IMR-90 (cell line): Measurements from ENCODE around the gene FGB. TPM values are rescaled to one million over a fixed set of nuclear protein-coding genes. Genes with fewer than 3 reads are reported as not detected.

Experiments
- ATAC-seq: fragments of 200-7000 bp; cut with Tn5 transposase; 2 replicates; pipeline ENCODE4 v1.9.1; 2020; ENCODE audit warnings: low read depth, mild to moderate bottlenecking, moderate library complexity
- BruUV-seq: library from RNA; stranded (reverse); fragments of 400-500 nt; replicated peaks from 2 replicates; lab custom pipeline; 2021; lab: Mats Ljungman, UMichigan
- CTCF ChIA-PET: fragments of 300-600 bp; formaldehyde crosslinking; extraction: SDS; loops from one replicate; lab custom pipeline; 2021; ENCODE audit warnings: antibody characterized with exemption; lab: Yijun Ruan, JAX
- POLR2A ChIA-PET: fragments of 300-600 bp; sonication (Branson Sonifier 250); formaldehyde crosslinking; loops from one replicate; lab custom pipeline; 2022; ENCODE audit warnings: antibody characterized with exemption; ENCODE audit not compliant: unreplicated experiment; lab: Charles Lee
- DNase-seq: peaks from one replicate; pipeline ENCODE4 v3.0.0; 2013
- H2AFZ ChIP-seq: replicated peaks from 2 replicates; pipeline ENCODE3; 2013; ENCODE audit warnings: low read length, mild to moderate bottlenecking; ENCODE audit not compliant: poor library complexity
- H2AK5ac ChIP-seq: 2 replicates; pipeline ENCODE4 v1.6.1; 2013; ENCODE audit warnings: low read depth, low read length, inconsistent platforms
- H2AK9ac ChIP-seq: replicated peaks from 2 replicates; pipeline ENCODE3; 2013; ENCODE audit warnings: mild to moderate bottlenecking, low read depth, low read length, moderate library complexity; ENCODE audit not compliant: poor library complexity
- H2BK120ac ChIP-seq: 2 replicates; pipeline ENCODE4 v1.6.1; 2013; ENCODE audit warnings: low read depth, low read length, inconsistent platforms
- H2BK15ac ChIP-seq: 3 replicates; pipeline ENCODE4 v1.6.1; 2013; ENCODE audit warnings: low read depth, low read length, inconsistent platforms
- H2BK20ac ChIP-seq: 2 replicates; pipeline ENCODE4 v1.6.1; 2013; ENCODE audit warnings: low read depth, mild to moderate bottlenecking, inconsistent platforms, low read length, moderate library complexity
- H2BK5ac ChIP-seq: 2 replicates; pipeline ENCODE4 v1.6.1; 2013; ENCODE audit warnings: mild to moderate bottlenecking, low read depth, low read length, inconsistent platforms; ENCODE audit not compliant: poor library complexity, severe bottlenecking
- H3K14ac ChIP-seq: replicated peaks from 2 replicates; pipeline ENCODE4 v1.6.1; 2013; ENCODE audit warnings: low read depth, low read length, inconsistent platforms
- H3K18ac ChIP-seq: 2 replicates; pipeline ENCODE4 v1.6.1; 2013; ENCODE audit warnings: low read depth, low read length, control low read depth
- H3K23ac ChIP-seq: 2 replicates; pipeline ENCODE4 v1.6.1; 2013; ENCODE audit warnings: low read depth, low read length, inconsistent platforms
- H3K27ac ChIP-seq: 2 replicates; pipeline ENCODE4 v1.5.1; 2013; ENCODE audit warnings: mild to moderate bottlenecking, control low read depth, low read length; ENCODE audit not compliant: insufficient read depth
- H3K27me3 ChIP-seq: 2 replicates; pipeline ENCODE4 v1.6.1; 2013; ENCODE audit warnings: low read length; ENCODE audit not compliant: control insufficient read depth, insufficient read depth
- H3K36me3 ChIP-seq: 2 replicates; pipeline ENCODE4 v1.6.1; 2013; ENCODE audit warnings: low read length, mixed read lengths; ENCODE audit not compliant: control insufficient read depth, insufficient read depth
- H3K4ac ChIP-seq: 2 replicates; pipeline ENCODE4 v1.6.1; 2013; ENCODE audit warnings: low read depth, low read length, inconsistent platforms
- H3K4me1 ChIP-seq: 2 replicates; pipeline ENCODE4 v1.6.1; 2013; ENCODE audit warnings: low read length, mixed read lengths; ENCODE audit not compliant: control insufficient read depth, insufficient read depth
- H3K4me2 ChIP-seq: 2 replicates; pipeline ENCODE4 v1.6.1; 2013; ENCODE audit warnings: low read depth, mild to moderate bottlenecking, control low read depth, low read length, moderate library complexity
- H3K4me3 ChIP-seq: 2 replicates; pipeline ENCODE4 v1.5.1; 2013; ENCODE audit warnings: low read depth, mild to moderate bottlenecking, control low read depth, low read length, moderate library complexity; ENCODE audit not compliant: insufficient read depth
- H3K56ac ChIP-seq: 2 replicates; pipeline ENCODE4 v1.6.1; 2013; ENCODE audit warnings: low read length, inconsistent platforms; ENCODE audit not compliant: insufficient read depth; ENCODE audit errors: extremely low read depth
- H3K79me1 ChIP-seq, 2 experiments: 2 replicates each; pipeline ENCODE4 v1.6.1; 2013; ENCODE audit warnings: low read length in 2 of 2, inconsistent platforms in 1 of 2, low read depth in 1 of 2
- H3K9ac ChIP-seq: 2 replicates; pipeline ENCODE4 v1.6.1; 2013; ENCODE audit warnings: low read depth, low read length, control low read depth
- H3K9me1 ChIP-seq: 2 replicates; pipeline ENCODE4 v1.6.1; 2013; ENCODE audit warnings: low read length, inconsistent platforms; ENCODE audit not compliant: insufficient read depth
- H3K9me3 ChIP-seq: 2 replicates; pipeline ENCODE4 v1.6.1; 2013; ENCODE audit warnings: low read length; ENCODE audit not compliant: control insufficient read depth, insufficient read depth
- H4K20me1 ChIP-seq: 2 replicates; pipeline ENCODE4 v1.6.1; 2013; ENCODE audit warnings: low read length, inconsistent platforms; ENCODE audit not compliant: insufficient read depth
- H4K5ac ChIP-seq: 2 replicates; pipeline ENCODE4 v1.6.1; 2013; ENCODE audit warnings: mild to moderate bottlenecking, low read depth, low read length, control low read depth
- H4K8ac ChIP-seq, 2 experiments: 2 replicates each; pipeline ENCODE4 v1.6.1; 2013; ENCODE audit warnings: low read depth in 2 of 2, low read length in 2 of 2, control low read depth in 1 of 2, inconsistent platforms in 1 of 2
- H4K91ac ChIP-seq: 2 replicates; pipeline ENCODE4 v1.6.1; 2013; ENCODE audit warnings: low read depth, low read length, inconsistent platforms; ENCODE audit not compliant: insufficient read depth
- BHLHE40 ChIP-seq: fragments of 150-350 bp; IDR thresholded peaks from 2 replicates; pipeline ENCODE4 v1.6.1; 2016; ENCODE audit warnings: mild to moderate bottlenecking, low read depth, low read length
- MAFK ChIP-seq: IDR thresholded peaks from 2 replicates; pipeline ENCODE4 v1.6.1; 2012; ENCODE audit warnings: low read depth, low read length, improper control_type of control experiment
- MXI1 ChIP-seq: IDR thresholded peaks from 2 replicates; pipeline ENCODE4 v1.6.1; 2012; ENCODE audit warnings: low read depth, mild to moderate bottlenecking, low read length, moderate library complexity, borderline replicate concordance
- RAD21 ChIP-seq: IDR thresholded peaks from 2 replicates; pipeline ENCODE4 v1.6.1; 2012; ENCODE audit warnings: low read length, improper control_type of control experiment
- RCOR1 ChIP-seq: IDR thresholded peaks from 2 replicates; pipeline ENCODE4 v1.6.1; 2012; ENCODE audit warnings: mild to moderate bottlenecking, low read length, improper control_type of control experiment; ENCODE audit not compliant: insufficient replicate concordance
- WGBS, 2 experiments: methylation state at CpG; one replicate each; pipeline versions ENCODE4 v1.1.5 to v1.1.7; 2013; ENCODE audit warnings: missing lambda C conversion rate in 2 of 2; ENCODE audit not compliant: insufficient read length in 1 of 2; ENCODE audit errors: extremely low coverage in 2 of 2; 5-methylcytosine and 5-hydroxymethylcytosine counted together
- dilution Hi-C: fragments of 300-500 bp; cut with HindIII; formaldehyde crosslinking; loops from one replicate; pipeline ENCODE4 v1.14.3; 2018; ENCODE audit warnings: low sequenced_read_pairs; ENCODE audit not compliant: unreplicated experiment
- in situ Hi-C: fragments of 300-500 bp; cut with MboI; formaldehyde crosslinking; loops from 3 replicates; pipeline ENCODE4 v1.14.3; 2019; ENCODE audit warnings: low sequenced_read_pairs, inconsistent platforms, mixed read lengths
- intact Hi-C: fragments of 100-400 bp; cut with micrococcal nuclease; formaldehyde crosslinking; loops from 2 replicates; pipeline ENCODE4 v1.10.0; 2022
- polyA plus RNA-seq, 3 experiments: library from polyadenylated mRNA; depleted of rRNA; stranded (reverse); fragments of >200 nt; gene quantifications; 2 replicates each; pipeline ENCODE4 v1.2.3, GENCODE V29; 2012; ENCODE audit warnings: low replicate concordance in 1 of 3
- total RNA-seq: library from RNA; depleted of rRNA; stranded (reverse); fragments of >200 nt; gene quantifications from 2 replicates; pipeline ENCODE4 v1.2.3, GENCODE V29; 2012
- TF ChIP-seq, protein P1 (sequence below): fragments of 150-350 bp; IDR thresholded peaks from 2 replicates; pipeline ENCODE4 v1.6.1; 2016; ENCODE audit warnings: low read depth, mild to moderate bottlenecking, low read length, moderate library complexity, borderline replicate concordance

The FGB gene
- total and polyA plus RNA-seq, 2 of the 4 experiments (the other 2 are of a cell fraction), result not detected

DNA sequence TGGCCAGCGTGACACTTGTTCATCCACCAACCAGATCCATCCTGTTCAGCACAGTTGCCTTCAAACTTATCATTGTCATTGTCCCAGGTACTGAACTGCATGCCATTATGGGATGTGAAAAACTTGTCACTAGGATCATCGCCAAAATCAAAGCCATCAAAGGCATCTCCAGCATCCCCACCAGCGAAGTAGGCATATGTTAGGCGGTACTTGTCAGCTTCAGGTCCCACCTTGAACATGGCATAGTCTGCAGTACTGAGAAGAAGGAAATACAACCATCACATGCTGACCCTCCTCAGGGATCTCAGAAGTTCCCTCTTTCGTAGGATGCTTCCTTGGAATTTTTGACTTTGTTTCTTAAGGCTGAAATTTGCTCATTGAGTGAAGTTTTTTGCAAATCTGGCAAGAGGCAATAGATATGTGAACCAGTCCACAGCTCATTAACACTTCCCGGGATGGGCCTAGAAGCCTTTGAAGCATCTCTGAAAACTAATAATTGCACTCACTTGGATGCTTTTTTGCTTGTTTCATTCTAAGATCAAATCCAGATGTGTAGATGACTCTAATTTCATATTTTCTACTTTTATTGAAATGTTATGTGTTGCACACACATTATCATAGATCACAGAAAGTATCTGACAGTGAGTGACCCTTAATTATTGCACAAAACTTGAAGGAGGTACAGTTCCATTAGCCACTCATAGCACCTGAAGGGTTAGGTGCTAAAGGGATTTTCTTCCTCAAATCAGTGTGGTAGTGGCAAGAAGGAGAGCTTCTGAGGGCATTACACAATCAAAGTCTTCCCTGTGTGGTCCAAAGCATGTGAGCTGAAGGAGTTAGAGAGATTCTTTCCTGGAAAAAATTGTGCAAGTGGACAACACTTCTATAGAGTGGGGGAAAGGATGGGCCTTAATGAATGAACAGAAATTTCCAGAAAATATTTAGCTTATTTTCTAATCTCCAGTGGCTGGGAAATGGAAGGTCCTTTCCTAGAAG is 44.2 kb downstream of the FGB start (continued):
- no peak for TF ChIP-seq MXI1

DNA sequence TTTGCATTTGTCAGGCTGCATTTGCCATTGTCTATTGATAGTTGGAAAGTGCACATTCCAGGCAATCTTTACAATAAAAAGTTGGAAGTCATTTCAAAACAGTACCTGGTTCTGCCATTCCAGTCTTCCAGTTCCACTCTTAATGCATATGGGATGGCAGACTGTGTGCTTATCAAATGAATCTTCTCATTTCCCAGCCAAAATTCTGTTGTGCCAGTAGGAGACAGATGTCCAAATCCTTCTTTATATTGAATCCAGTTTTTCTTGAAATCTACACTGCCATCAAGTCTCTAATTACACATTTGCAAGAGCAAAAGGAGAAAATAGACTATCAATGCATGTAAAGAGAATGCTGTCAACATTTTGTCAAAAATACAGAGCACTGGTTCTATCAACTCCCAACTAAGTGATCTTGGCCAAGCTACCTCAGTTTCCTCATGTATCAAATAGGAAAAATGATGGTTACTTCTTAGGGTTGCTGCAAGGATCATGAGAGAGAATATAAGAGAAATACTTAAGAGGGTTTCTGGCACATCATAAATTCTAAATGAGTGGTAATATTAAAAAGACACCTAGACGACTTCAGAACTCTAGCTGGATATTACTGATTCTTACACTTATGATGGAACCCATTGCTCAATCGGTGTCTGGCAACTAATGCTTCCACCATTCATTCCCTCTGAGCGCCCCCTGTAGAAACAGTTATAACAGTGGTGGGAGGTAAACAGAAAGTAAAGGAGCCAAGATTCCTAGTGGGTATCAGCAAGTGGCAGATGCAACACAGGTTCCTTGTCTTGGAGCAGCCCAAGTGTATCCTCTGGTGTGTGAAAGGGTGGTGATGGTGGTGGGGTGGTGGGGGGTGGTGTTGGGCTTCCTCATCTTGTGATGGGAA is 45.8 kb downstream of the FGB start:
- in situ Hi-C loops (no loop called here), dilution Hi-C loops (no loop called here)
- POLR2A ChIA-PET, result no interaction called here

More for the DNA sequence above, 45.8 kb downstream of the FGB start:
- Histone ChIP-seq H3K56ac (no peak overlapping the region), H3K9ac (no peak overlapping the region), H3K4ac (no peak overlapping the region), H3K9me1 (no peaks in the 10 kb centered on the region), H2BK120ac (no peak overlapping the region), H4K20me1 (no peaks in the 10 kb centered on the region), H3K14ac (no peak overlapping the region), H3K36me3 (no peaks in the 10 kb centered on the region), H3K27me3 (no peaks in the 10 kb centered on the region; the same call in 1 of the 2 replicates), H2AK5ac (no peak overlapping the region), H2BK15ac (no peak overlapping the region), H3K23ac (no peak overlapping the region), H3K9me3 (no peaks in the 10 kb centered on the region), H3K4me2 (no peak overlapping the region), H3K4me3 (no peak overlapping the region), H3K27ac (no peak overlapping the region), H3K79me1 (no peaks in the 10 kb centered on the region), H2BK5ac (no peak overlapping the region), H2AK9ac (no peak overlapping the region), H4K5ac (no peak overlapping the region), H4K8ac (no peak overlapping the region), H4K91ac (no peak overlapping the region), H2AFZ (no peak overlapping the region), H3K18ac (no peak overlapping the region), H3K4me1 (no peaks in the 10 kb centered on the region), H2BK20ac (no peak overlapping the region)
- intact Hi-C loops, result no loop called here
- TF ChIP-seq BHLHE40 (no peak), RCOR1 (no peak), RAD21 (no peak), MAFK (no peak)
- TF ChIP-seq, protein P1, sequence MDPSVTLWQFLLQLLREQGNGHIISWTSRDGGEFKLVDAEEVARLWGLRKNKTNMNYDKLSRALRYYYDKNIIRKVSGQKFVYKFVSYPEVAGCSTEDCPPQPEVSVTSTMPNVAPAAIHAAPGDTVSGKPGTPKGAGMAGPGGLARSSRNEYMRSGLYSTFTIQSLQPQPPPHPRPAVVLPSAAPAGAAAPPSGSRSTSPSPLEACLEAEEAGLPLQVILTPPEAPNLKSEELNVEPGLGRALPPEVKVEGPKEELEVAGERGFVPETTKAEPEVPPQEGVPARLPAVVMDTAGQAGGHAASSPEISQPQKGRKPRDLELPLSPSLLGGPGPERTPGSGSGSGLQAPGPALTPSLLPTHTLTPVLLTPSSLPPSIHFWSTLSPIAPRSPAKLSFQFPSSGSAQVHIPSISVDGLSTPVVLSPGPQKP, result no peak
- ATAC-seq (no peak), DNase-seq (no peak)
- CTCF ChIA-PET, result interaction anchor here (1.2 to 1.4 kb wide), 2 partner anchors 10 to 50 kb away, joined by 4 to 5 read pairs; no protein-coding TSS in a partner anchor
- no TSS peak for BruUV-seq
- no CpG with 5 or more reads among the region's 3 CpGs for WGBS, 2 experiments
